Activated naive CD8-positive, alpha-beta T cell (primary cell): ENCODE measurements around the gene BNIPL.
A peak's percentile ranks its signal among the peaks of the same experiment; 100 is the strongest.

ENCODE experiments used
- H3K27ac Mint-ChIP-seq: one replicate; pipeline ENCODE4 v1.8.0; 2021; ENCODE audit warnings: mixed read lengths
- H3K27me3 Mint-ChIP-seq: one replicate; pipeline ENCODE4 v1.8.0; 2021; ENCODE audit warnings: mixed read lengths
- H3K36me3 Mint-ChIP-seq: one replicate; pipeline ENCODE4 v1.8.0; 2021; ENCODE audit warnings: mixed read lengths
- H3K4me1 Mint-ChIP-seq: one replicate; pipeline ENCODE4 v1.8.0; 2021; ENCODE audit warnings: low read depth, mixed read lengths
- H3K4me3 Mint-ChIP-seq: one replicate; pipeline ENCODE4 v1.8.0; 2021; ENCODE audit warnings: mild to moderate bottlenecking, mixed read lengths
- H3K9me3 Mint-ChIP-seq: one replicate; pipeline ENCODE4 v1.8.0; 2021; ENCODE audit warnings: low read depth, mixed read lengths

BNIPL gene, protein sequence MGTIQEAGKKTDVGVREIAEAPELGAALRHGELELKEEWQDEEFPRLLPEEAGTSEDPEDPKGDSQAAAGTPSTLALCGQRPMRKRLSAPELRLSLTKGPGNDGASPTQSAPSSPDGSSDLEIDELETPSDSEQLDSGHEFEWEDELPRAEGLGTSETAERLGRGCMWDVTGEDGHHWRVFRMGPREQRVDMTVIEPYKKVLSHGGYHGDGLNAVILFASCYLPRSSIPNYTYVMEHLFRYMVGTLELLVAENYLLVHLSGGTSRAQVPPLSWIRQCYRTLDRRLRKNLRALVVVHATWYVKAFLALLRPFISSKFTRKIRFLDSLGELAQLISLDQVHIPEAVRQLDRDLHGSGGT

GRCh38 chr1:151036356-151036755, at the start of gene BNIPL:
Gene BNIPL, plus strand, starts transcription at chr1:151036586. Its CDS starts 140 bp downstream, at chr1:151036726.
- H3K27ac Mint-ChIP-seq, result no peak within 1 kb of the TSS

DNA sequence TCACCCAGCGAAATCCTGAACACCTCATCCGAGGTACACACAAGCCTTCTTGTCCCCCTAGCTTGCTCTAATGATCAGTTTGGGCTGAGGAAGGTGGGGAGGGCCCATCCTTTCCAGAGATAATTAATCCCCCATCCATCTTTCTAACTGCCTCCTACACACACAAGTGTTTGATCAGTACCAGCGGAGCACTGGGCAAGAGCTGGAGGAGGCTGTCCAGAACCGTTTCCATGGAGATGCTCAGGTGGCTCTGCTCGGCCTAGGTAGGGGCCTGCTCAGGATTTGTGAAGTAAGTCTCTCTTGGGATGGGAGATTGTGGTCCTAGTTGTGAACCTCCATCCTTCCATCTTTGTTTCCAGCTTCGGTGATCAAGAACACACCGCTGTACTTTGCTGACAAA, 48.5 kb upstream of the BNIPL start:
- H3K27me3 Mint-ChIP-seq, result no peaks in the 10 kb centered on the region
- no peaks in the 10 kb centered on the region for H3K9me3 Mint-ChIP-seq
- H3K4me3 Mint-ChIP-seq, result no peak overlapping the region
- H3K4me1 Mint-ChIP-seq, result peaks cover 5% of the 10 kb centered on the region
- no peaks in the 10 kb centered on the region for H3K36me3 Mint-ChIP-seq
- H3K27ac Mint-ChIP-seq, result no peak overlapping the region

More at GRCh38 chr1:151036356-151036755, at the start of gene BNIPL:
- H3K4me3 Mint-ChIP-seq, result no peak within 1 kb of the TSS
- H3K9me3 Mint-ChIP-seq, result no peaks in the 10 kb centered on the region
- H3K27me3 Mint-ChIP-seq, result no peaks in the 10 kb centered on the region
- H3K4me1 Mint-ChIP-seq, result peaks cover 12% of the 10 kb centered on the region
- H3K36me3 Mint-ChIP-seq, result peaks cover 2% of the 10 kb centered on the region

DNA sequence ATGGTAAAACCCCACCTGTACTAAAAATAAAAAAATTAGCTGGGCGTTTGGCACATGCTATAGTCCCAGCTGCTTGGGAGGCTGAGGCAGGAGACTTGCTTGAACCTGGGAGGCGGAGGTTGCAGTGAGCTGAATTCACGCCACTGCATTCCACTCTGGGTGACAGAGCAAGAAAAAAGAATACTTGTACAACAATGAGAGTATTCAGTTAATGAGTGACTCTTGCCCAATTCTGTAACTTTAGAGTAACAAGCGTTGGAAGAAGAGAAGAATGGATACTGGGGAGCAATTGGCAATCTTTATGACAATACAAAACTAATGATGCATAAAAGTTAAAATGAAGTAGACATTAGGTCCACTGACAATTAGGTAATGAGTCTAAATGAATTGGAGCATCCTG, 43.8 kb upstream of the BNIPL start:
- no peaks in the 10 kb centered on the region for H3K9me3 Mint-ChIP-seq
- H3K27ac Mint-ChIP-seq, result no peak overlapping the region
- H3K27me3 Mint-ChIP-seq, result no peaks in the 10 kb centered on the region
- H3K4me1 Mint-ChIP-seq, result peaks cover 5% of the 10 kb centered on the region
- H3K36me3 Mint-ChIP-seq, result no peaks in the 10 kb centered on the region
- no peak overlapping the region for H3K4me3 Mint-ChIP-seq

DNA sequence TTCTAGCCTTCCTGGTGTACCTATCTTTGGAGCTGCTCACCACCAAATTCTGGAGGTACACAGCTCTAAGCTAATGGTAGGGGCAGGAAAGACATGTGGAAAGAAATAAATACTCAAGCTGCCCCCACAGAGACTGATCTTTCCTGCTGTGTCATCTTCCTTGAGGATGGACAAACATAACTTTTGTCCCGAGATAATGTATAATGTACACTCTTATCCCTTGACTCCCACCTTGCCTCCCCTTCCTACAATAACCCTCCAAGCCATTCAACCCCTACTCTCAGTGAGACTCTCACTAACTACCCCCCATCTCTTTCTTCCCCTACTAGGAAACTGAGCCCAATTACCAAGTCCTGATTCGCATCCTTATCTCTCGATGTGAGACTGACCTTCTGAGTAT, 42.1 kb upstream of the BNIPL start:
- H3K27ac Mint-ChIP-seq, result no peak overlapping the region
- H3K4me1 Mint-ChIP-seq, result peaks cover 3% of the 10 kb centered on the region
- no peaks in the 10 kb centered on the region for H3K27me3 Mint-ChIP-seq
- no peaks in the 10 kb centered on the region for H3K9me3 Mint-ChIP-seq
- no peak overlapping the region for H3K4me3 Mint-ChIP-seq
- H3K36me3 Mint-ChIP-seq, result no peaks in the 10 kb centered on the region

- no peaks in the 10 kb centered on the region for H3K27me3 Mint-ChIP-seq
These were observed 40.9 kb upstream of the BNIPL start for GRCh38 chr1:150995460-150995859.

DNA sequence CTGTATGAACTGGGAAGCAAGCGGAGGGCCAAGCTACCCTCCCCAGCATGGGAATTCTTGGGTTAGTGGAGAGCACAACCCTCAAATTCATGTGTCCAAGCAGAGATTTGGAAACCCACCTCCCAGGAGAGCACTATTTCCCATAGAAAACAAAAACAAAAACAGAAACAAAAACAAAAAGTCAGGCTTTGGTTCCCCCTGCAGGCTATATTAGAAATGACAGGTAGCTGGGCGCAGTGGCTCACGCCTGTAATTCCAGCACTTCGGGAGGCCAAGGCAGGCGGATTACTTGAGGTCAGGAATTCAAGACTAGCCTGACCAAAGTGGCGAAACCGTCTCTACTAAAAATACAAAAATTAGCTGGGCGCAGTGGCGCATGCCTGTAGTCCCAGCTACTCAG, 40.5 kb upstream of the BNIPL start:
- Mint-ChIP-seq H3K36me3 (no peaks in the 10 kb centered on the region), H3K27ac (no peak overlapping the region), H3K9me3 (no peaks in the 10 kb centered on the region), H3K27me3 (no peaks in the 10 kb centered on the region), H3K4me3 (no peak overlapping the region), H3K4me1 (peaks cover 15% of the 10 kb centered on the region)

More at GRCh38 chr1:150995460-150995859, 40.9 kb upstream of the BNIPL start:
- peaks cover 11% of the 10 kb centered on the region for H3K4me1 Mint-ChIP-seq
- no peaks in the 10 kb centered on the region for H3K9me3 Mint-ChIP-seq
- no peaks in the 10 kb centered on the region for H3K36me3 Mint-ChIP-seq
- H3K27ac Mint-ChIP-seq, result no peak overlapping the region
- H3K4me3 Mint-ChIP-seq, result no peak overlapping the region

DNA sequence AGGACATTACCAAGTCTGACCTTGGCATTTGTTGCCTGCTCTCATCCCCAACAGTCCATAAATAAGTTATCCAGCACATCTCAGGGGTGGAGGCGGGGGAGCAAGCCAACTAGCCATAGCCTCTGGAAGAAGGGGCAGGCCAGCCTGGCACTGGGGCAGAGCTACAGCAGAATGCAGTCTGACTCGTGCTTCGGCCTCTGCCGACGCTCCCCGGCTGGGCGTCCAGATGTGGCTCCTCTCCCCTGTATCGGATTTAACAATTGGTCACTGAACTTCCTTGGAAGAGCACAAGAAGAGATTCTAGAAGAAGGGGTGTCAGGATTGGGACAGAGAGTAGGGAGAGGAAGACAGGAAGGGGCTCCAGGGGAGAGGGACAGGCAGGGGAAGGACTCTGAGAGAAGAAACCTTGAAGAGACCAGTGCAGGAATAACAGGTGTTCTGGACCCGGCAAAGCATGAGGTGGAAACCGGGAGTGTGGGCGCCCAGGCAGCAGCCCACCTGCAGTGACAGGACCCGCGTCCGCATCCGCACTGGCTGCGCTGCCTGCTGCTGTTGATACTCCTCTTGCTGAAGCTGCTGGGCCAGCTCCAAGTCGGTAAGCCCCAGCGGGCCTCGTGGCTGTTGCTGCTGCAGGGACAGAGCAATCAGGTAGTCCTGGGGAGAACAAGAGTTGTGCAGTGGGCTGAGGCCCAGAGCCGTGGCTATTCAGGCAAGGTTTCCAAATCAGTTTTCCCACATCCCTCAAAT, 39.1 kb upstream of the BNIPL start:
- Mint-ChIP-seq H3K36me3 (peaks cover 5% of the 10 kb centered on the region), H3K27me3 (no peaks in the 10 kb centered on the region), H3K4me3 (no peak overlapping the region), H3K4me1 (peaks cover 28% of the 10 kb centered on the region), H3K27ac (no peak overlapping the region), H3K9me3 (no peaks in the 10 kb centered on the region)

GRCh38 chr1:150997949-150998348, 38.4 kb upstream of the BNIPL start:
- Mint-ChIP-seq H3K4me3 (no peak overlapping the region), H3K27ac (no peak overlapping the region), H3K4me1 (peaks cover 34% of the 10 kb centered on the region), H3K9me3 (no peaks in the 10 kb centered on the region), H3K27me3 (no peaks in the 10 kb centered on the region), H3K36me3 (peaks cover 5% of the 10 kb centered on the region)

DNA sequence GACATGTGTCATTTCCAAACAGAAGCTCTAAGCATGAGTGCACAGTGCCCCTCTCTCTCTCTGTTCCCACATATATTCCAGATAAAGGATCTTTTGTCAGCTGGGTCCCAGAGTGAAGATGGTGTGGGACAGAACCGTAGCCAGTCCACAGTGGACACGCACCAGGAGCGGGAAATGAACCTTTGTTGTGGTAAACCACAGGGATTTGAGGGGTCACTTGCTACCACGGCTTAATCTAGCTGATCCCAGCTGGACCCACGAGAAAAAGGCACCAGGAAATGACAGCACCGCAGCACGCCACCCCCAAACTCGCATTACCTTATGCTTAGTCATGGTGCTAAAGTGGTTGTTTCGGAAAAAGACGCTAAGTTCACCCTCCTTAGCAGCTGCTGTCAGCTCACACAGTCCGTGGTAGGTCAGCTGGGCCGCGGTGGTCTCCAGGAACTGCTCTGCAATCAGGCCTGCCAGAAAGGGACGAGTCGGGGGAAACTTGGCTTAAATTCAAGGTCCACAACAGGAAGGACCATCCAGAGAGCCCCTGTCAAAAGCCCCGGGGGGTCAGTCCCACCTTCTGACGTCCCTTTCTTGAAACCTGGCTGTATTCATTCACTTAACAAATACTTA, 37.2 kb upstream of the BNIPL start:
- H3K27ac Mint-ChIP-seq, result peak overlapping the region; percentile 22
- peaks cover 44% of the 10 kb centered on the region for H3K4me1 Mint-ChIP-seq

GRCh38 chr1:150999926-151000325, 36.5 kb upstream of the BNIPL start:
- Mint-ChIP-seq H3K9me3 (no peaks in the 10 kb centered on the region), H3K4me3 (no peak overlapping the region), H3K36me3 (peaks cover 5% of the 10 kb centered on the region), H3K27me3 (no peaks in the 10 kb centered on the region), H3K4me1 (peaks cover 50% of the 10 kb centered on the region), H3K27ac (no peak overlapping the region)

More for the DNA sequence above, 37.2 kb upstream of the BNIPL start:
- Mint-ChIP-seq H3K9me3 (no peaks in the 10 kb centered on the region), H3K27me3 (no peaks in the 10 kb centered on the region), H3K4me3 (no peak overlapping the region), H3K36me3 (peaks cover 5% of the 10 kb centered on the region)

GRCh38 chr1:151000408-151000807, 36.0 kb upstream of the BNIPL start:
- H3K27ac Mint-ChIP-seq, result peak overlapping the region; percentile 11
- H3K4me1 Mint-ChIP-seq, result peaks cover 54% of the 10 kb centered on the region
- H3K9me3 Mint-ChIP-seq, result no peaks in the 10 kb centered on the region
- H3K4me3 Mint-ChIP-seq, result no peak overlapping the region
- no peaks in the 10 kb centered on the region for H3K27me3 Mint-ChIP-seq
- peaks cover 5% of the 10 kb centered on the region for H3K36me3 Mint-ChIP-seq

- peaks cover 65% of the 10 kb centered on the region for H3K4me1 Mint-ChIP-seq
These were observed 34.8 kb upstream of the BNIPL start for GRCh38 chr1:151001602-151002001.

GRCh38 chr1:151002051-151002450, 34.3 kb upstream of the BNIPL start:
- Mint-ChIP-seq H3K9me3 (no peaks in the 10 kb centered on the region), H3K4me1 (peaks cover 70% of the 10 kb centered on the region), H3K27ac (peak overlapping the region; percentile 55), H3K36me3 (peaks cover 5% of the 10 kb centered on the region), H3K4me3 (peak overlapping the region; percentile 47), H3K27me3 (no peaks in the 10 kb centered on the region)

More at GRCh38 chr1:151001602-151002001, 34.8 kb upstream of the BNIPL start:
- peak overlapping the region; percentile 55 for H3K27ac Mint-ChIP-seq
- H3K4me3 Mint-ChIP-seq, result peak overlapping the region; percentile 47
- H3K9me3 Mint-ChIP-seq, result no peaks in the 10 kb centered on the region
- H3K27me3 Mint-ChIP-seq, result no peaks in the 10 kb centered on the region
- peaks cover 5% of the 10 kb centered on the region for H3K36me3 Mint-ChIP-seq

GRCh38 chr1:151002611-151003010, 33.8 kb upstream of the BNIPL start:
- Mint-ChIP-seq H3K27me3 (no peaks in the 10 kb centered on the region), H3K27ac (peak overlapping the region; percentile 92), H3K4me1 (peaks cover 75% of the 10 kb centered on the region), H3K36me3 (peaks cover 5% of the 10 kb centered on the region), H3K4me3 (peak overlapping the region; percentile 84), H3K9me3 (no peaks in the 10 kb centered on the region)

DNA sequence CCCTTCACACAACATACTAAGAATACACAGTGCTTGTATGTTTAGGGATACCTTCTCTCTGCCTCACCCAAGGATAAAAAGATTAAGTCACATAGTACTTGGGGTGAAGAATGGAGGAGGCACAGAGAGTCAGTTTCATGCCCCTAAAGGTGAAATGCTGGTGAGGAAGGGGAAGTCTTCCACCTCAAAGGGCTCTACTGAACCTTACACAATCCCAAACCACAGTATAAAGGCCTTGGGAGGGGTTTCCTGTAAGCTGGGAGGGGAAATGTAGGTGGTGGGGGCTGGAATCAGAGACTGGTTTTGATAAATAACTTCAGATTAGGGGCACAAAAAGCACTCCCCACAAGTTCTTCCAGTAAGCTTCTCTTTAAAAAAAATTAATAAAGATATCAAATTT, 33.2 kb upstream of the BNIPL start:
- Mint-ChIP-seq H3K4me1 (peaks cover 81% of the 10 kb centered on the region), H3K4me3 (peak overlapping the region; percentile 84), H3K36me3 (peaks cover 5% of the 10 kb centered on the region), H3K9me3 (no peaks in the 10 kb centered on the region), H3K27ac (peak overlapping the region; percentile 92), H3K27me3 (no peaks in the 10 kb centered on the region)
